ENCODE measurements around the gene MGMT. TPM values are rescaled to one million over a fixed set of nuclear protein-coding genes. Genes with fewer than 3 reads are reported as not detected.

Gene MGMT
- polyA plus RNA-seq, 3 donors = 9.5 to 23.5 (median 17.5) TPM

DNA sequence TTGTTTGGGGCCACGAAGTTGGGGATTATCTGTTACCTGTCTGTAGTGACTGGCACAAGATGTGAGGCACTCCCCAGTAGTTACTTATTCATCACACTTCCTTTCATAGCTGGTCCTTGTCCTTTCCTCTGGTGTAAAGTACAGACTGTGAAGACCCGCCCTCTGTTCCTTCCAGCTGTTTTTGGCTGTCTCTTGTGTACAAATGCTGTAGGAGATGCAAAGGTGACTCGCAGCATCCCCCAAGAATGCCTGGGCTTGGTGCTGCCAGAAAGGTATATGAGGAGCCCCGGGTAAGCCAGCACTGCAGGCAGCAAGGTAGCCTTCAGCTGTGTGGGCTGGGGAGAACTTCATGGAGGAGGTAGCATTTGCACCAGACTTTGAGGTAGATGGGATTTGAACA lies 260.5 kb downstream of the MGMT start:
- no peak overlapping the region for H3K4me2 ChIP-seq (replicated peaks; ENCODE audit: extremely low read depth, low read length, poor library complexity, severe bottlenecking)
- no peaks in the 10 kb centered on the region for H3K79me2 ChIP-seq (ENCODE audit: insufficient read depth, low read length)
- no peak overlapping the region for H3K27ac ChIP-seq (ENCODE audit: low read depth in 1 of 2, low read length in 2 of 2)
- Mint-ChIP-seq H3K36me3 (peaks cover 0 to 5% of the 10 kb centered on the region in 2 donors), H3K4me1 (no peaks in the 10 kb centered on the region), H3K4me3 (no peak overlapping the region), H3K27ac (peak overlapping the region in 1 of 7 donors; percentile 73), H3K9me3 (peaks cover 8 to 28% (median 14%) of the 10 kb centered on the region in 7 donors), H3K27me3 (ENCODE audit: low read depth in 3 of 3) (peaks cover 0 to 3% (median 0%) of the 10 kb centered on the region in 3 donors)
- H4K20me1 ChIP-seq (ENCODE audit: insufficient read depth, low read length) = no peaks in the 10 kb centered on the region
- intact Hi-C loops (cut with micrococcal nuclease) = no loop called here
- no peaks in the 10 kb centered on the region for H3K36me3 ChIP-seq (replicated peaks in 1 of 2; ENCODE audit: control insufficient read depth in 1 of 2, insufficient read depth in 2 of 2, low read length in 2 of 2)
- H3K4me1 ChIP-seq (ENCODE audit: control insufficient read depth in 1 of 2, insufficient read depth in 2 of 2, low read length in 2 of 2) = no peaks in the 10 kb centered on the region
- WGBS (ENCODE audit: insufficient coverage) = 100% methylated on average over 2 of the region's 4 CpGs
- peaks cover 9 to 28% of the 10 kb centered on the region in 2 donors for H3K9me3 ChIP-seq (replicated peaks in 1 of 2; ENCODE audit: control insufficient read depth in 1 of 2, insufficient read depth in 1 of 2, low read length in 2 of 2)
- H3K4me3 ChIP-seq (replicated peaks in 1 of 3; ENCODE audit: low read depth in 2 of 3, low read length in 3 of 3) = no peak overlapping the region
- H3K9ac ChIP-seq (ENCODE audit: insufficient read depth, low read length, poor library complexity, severe bottlenecking) = no peak overlapping the region
- DNase-seq = no peak
- TF ChIP-seq, protein P1, sequence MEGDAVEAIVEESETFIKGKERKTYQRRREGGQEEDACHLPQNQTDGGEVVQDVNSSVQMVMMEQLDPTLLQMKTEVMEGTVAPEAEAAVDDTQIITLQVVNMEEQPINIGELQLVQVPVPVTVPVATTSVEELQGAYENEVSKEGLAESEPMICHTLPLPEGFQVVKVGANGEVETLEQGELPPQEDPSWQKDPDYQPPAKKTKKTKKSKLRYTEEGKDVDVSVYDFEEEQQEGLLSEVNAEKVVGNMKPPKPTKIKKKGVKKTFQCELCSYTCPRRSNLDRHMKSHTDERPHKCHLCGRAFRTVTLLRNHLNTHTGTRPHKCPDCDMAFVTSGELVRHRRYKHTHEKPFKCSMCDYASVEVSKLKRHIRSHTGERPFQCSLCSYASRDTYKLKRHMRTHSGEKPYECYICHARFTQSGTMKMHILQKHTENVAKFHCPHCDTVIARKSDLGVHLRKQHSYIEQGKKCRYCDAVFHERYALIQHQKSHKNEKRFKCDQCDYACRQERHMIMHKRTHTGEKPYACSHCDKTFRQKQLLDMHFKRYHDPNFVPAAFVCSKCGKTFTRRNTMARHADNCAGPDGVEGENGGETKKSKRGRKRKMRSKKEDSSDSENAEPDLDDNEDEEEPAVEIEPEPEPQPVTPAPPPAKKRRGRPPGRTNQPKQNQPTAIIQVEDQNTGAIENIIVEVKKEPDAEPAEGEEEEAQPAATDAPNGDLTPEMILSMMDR (IDR thresholded peaks at IDR 0.05) = no peak
- H2AFZ ChIP-seq (ENCODE audit: insufficient read depth, low read depth, low read length, poor library complexity, severe bottlenecking) = no peak overlapping the region
- H3K27me3 ChIP-seq (ENCODE audit: control insufficient read depth in 2 of 2, insufficient read depth in 2 of 2, low read length in 2 of 2) = no peaks in the 10 kb centered on the region

DNA sequence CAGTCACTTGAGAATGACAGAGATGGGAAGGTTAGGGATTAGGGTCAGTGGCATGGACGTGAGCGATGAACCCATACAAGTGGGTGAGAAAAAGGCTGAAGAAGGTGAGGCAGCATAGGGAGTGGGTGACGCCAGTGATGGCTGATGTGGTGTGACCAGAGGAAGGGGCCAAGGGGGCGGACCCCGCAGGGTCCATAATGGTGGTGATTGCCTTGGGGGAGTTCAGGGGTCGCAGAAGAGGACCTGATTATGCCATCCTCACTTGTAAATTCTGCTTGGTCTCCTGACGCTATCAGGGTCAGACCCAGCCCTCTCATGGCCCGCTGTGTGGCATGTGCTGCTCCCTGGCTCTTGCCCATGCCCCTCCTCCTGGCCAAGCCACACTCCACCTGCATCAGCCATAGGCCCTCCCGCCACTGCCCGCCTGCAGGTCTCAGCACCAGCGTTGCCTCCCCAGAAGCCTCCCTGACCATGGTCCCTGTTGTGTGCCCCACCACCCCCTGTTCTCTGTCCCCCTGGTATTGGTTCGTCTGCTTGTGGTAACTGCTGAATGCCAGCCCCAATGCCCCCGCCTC lies 261.3 kb downstream of the MGMT start:
- no peak overlapping the region for H3K9ac ChIP-seq (ENCODE audit: insufficient read depth, low read length, poor library complexity, severe bottlenecking)
- Mint-ChIP-seq H3K36me3 (peaks cover 0 to 5% of the 10 kb centered on the region in 2 donors), H3K9me3 (peaks cover 8 to 30% (median 14%) of the 10 kb centered on the region in 7 donors), H3K4me1 (no peaks in the 10 kb centered on the region), H3K27me3 (ENCODE audit: low read depth in 3 of 3) (peaks cover 0 to 3% (median 0%) of the 10 kb centered on the region in 3 donors), H3K4me3 (no peak overlapping the region), H3K27ac (peak overlapping the region in 1 of 7 donors; percentile 70)
- no peaks in the 10 kb centered on the region for H3K4me1 ChIP-seq (ENCODE audit: control insufficient read depth in 1 of 2, insufficient read depth in 2 of 2, low read length in 2 of 2)
- no peaks in the 10 kb centered on the region for H3K27me3 ChIP-seq (ENCODE audit: control insufficient read depth in 2 of 2, insufficient read depth in 2 of 2, low read length in 2 of 2)
- H3K9me3 ChIP-seq (replicated peaks in 1 of 2; ENCODE audit: control insufficient read depth in 1 of 2, insufficient read depth in 1 of 2, low read length in 2 of 2) = peaks cover 9 to 28% of the 10 kb centered on the region in 2 donors
- no peaks in the 10 kb centered on the region for H3K79me2 ChIP-seq (ENCODE audit: insufficient read depth, low read length)
- H3K4me3 ChIP-seq (replicated peaks in 1 of 3; ENCODE audit: low read depth in 2 of 3, low read length in 3 of 3) = no peak overlapping the region
- WGBS (ENCODE audit: insufficient coverage) = 98% methylated on average over 9 of the region's 13 CpGs
- TF ChIP-seq, protein P1 (IDR thresholded peaks at IDR 0.05) = no peak
- no peaks in the 10 kb centered on the region for H3K36me3 ChIP-seq (replicated peaks in 1 of 2; ENCODE audit: control insufficient read depth in 1 of 2, insufficient read depth in 2 of 2, low read length in 2 of 2)
- no peak overlapping the region for H3K27ac ChIP-seq (ENCODE audit: low read depth in 1 of 2, low read length in 2 of 2)
- H4K20me1 ChIP-seq (ENCODE audit: insufficient read depth, low read length) = no peaks in the 10 kb centered on the region
- DNase-seq = no peak
- no peak overlapping the region for H3K4me2 ChIP-seq (replicated peaks; ENCODE audit: extremely low read depth, low read length, poor library complexity, severe bottlenecking)
- H2AFZ ChIP-seq (ENCODE audit: insufficient read depth, low read depth, low read length, poor library complexity, severe bottlenecking) = no peak overlapping the region
- intact Hi-C loops (cut with micrococcal nuclease) = no loop called here

Data from CD14-positive monocyte (primary cell).